ENCODE measurements around the gene NCOA7.

The NCOA7 gene

DNA sequence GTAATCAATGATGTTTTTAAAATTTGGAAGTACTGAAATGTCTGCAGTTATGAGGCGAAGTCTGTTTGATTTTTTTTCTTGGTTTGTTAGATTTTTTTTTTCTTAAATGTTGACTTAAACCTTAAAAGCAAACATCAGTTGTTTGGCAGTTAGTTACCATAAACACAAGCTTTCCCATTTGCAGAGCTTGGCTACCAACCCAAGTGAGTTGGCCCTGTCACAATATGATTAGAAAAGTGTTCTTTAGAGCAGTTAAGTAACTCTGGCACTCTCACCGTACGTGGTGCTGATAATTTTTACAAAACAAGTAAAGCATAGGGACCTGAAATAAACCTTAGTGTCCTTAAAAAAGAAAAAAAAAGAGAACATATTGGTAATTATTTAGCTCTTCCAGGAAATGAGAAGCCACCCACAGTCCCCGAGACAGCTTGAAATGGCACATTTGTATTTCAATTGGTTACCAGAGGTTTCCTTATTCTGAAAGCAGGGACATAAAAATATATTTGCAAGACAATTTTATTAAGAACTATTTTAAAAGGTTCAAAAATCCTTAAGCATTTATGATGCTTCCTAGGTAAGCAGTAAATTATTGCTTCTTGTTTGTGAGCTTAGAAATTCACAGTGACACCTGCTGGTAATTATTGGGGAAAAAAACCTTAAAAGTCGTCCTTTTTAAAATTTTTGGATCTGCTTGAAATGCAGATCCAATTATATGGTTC lies 37.4 kb upstream of the NCOA7 start:
- TF ChIP-seq, protein P1, sequence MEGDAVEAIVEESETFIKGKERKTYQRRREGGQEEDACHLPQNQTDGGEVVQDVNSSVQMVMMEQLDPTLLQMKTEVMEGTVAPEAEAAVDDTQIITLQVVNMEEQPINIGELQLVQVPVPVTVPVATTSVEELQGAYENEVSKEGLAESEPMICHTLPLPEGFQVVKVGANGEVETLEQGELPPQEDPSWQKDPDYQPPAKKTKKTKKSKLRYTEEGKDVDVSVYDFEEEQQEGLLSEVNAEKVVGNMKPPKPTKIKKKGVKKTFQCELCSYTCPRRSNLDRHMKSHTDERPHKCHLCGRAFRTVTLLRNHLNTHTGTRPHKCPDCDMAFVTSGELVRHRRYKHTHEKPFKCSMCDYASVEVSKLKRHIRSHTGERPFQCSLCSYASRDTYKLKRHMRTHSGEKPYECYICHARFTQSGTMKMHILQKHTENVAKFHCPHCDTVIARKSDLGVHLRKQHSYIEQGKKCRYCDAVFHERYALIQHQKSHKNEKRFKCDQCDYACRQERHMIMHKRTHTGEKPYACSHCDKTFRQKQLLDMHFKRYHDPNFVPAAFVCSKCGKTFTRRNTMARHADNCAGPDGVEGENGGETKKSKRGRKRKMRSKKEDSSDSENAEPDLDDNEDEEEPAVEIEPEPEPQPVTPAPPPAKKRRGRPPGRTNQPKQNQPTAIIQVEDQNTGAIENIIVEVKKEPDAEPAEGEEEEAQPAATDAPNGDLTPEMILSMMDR (IDR thresholded peaks at IDR 0.05; ENCODE audit: insufficient read depth, low read length, poor library complexity, severe bottlenecking) = peak; percentile 33
- H3K27me3 ChIP-seq (replicated peaks; ENCODE audit: control insufficient read depth, insufficient read depth, low read length) = 0 out of 2 replicates have a peak, but pooled peaks cover 1% of the 10 kb centered on the region
- DNase-seq (ENCODE audit: extremely low read depth, insufficient read length) = no peak
- no peaks in the 10 kb centered on the region for H3K36me3 ChIP-seq (ENCODE audit: control insufficient read depth, insufficient read depth, low read length)
- H3K4me3 ChIP-seq (replicated peaks; ENCODE audit: low read depth, low read length) = no peak overlapping the region

DNA sequence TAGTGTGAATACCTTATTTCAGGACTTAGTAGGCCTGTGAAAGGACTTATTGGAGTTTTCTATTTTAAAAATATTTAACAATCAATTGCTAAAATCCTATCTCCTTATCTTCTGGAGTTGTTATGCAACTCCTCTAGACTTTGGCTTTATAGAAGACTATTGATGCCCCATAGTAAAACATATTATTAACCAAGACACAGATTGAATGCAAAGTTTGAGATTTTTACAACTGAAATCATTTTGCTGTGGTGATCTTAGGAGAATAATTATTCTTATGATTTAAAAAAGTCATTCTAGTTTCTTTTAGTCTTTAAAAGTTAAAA lies 36.9 kb upstream of the NCOA7 start:
- H3K4me3 ChIP-seq (replicated peaks; ENCODE audit: low read depth, low read length) = no peak overlapping the region
- H3K36me3 ChIP-seq (ENCODE audit: control insufficient read depth, insufficient read depth, low read length) = no peaks in the 10 kb centered on the region
- 0 out of 2 replicates have a peak, but pooled peaks cover 1% of the 10 kb centered on the region for H3K27me3 ChIP-seq (replicated peaks; ENCODE audit: control insufficient read depth, insufficient read depth, low read length)
- TF ChIP-seq, protein P1 (IDR thresholded peaks at IDR 0.05; ENCODE audit: insufficient read depth, low read length, poor library complexity, severe bottlenecking) = no peak
- no peak for DNase-seq (ENCODE audit: extremely low read depth, insufficient read length)

DNA sequence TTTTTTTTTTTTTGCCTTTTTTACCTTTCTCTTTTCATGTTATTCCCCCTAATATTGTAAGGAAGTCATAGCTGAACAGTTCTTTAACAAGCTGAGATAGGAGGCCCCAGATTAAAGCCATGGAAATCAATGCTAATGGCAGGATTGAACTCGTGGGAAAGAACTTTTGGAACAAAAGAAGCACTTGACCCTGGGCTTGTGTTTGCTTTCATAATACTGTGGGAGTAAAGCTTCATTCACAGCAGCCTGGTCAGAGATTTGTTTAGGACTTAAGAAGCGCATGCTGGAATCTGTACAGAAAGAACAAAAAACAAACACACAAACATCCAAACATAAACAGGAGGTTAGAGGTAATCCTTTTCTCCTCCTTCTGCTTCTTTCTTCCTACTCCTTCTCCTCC lies 36.2 kb upstream of the NCOA7 start:
- Histone ChIP-seq H3K27me3 (replicated peaks; ENCODE audit: control insufficient read depth, insufficient read depth, low read length) (0 out of 2 replicates have a peak, but pooled peaks cover 1% of the 10 kb centered on the region), H3K36me3 (ENCODE audit: control insufficient read depth, insufficient read depth, low read length) (no peaks in the 10 kb centered on the region), H3K4me3 (replicated peaks; ENCODE audit: low read depth, low read length) (no peak overlapping the region)
- TF ChIP-seq, protein P1 (IDR thresholded peaks at IDR 0.05; ENCODE audit: insufficient read depth, low read length, poor library complexity, severe bottlenecking) = no peak
- no peak for DNase-seq (ENCODE audit: extremely low read depth, insufficient read length)

DNA sequence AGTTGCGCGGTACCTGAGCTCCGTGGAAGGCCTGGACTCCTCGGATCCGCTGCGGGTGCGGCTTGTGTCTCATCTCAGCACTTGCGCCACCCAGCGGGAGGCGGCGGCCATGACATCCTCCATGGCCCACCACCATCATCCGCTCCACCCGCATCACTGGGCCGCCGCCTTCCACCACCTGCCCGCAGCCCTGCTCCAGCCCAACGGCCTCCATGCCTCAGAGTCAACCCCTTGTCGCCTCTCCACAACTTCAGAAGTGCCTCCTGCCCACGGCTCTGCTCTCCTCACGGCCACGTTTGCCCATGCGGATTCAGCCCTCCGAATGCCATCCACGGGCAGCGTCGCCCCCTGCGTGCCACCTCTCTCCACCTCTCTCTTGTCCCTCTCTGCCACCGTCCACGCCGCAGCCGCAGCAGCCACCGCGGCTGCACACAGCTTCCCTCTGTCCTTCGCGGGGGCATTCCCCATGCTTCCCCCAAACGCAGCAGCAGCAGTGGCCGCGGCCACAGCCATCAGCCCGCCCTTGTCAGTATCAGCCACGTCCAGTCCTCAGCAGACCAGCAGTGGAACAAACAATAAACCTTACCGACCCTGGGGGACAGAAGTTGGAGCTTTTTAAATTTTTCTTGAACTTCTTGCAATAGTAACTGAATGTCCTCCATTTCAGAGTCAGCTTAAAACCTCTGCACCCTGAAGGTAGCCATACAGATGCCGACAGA lies 31.4 kb upstream of the NCOA7 start:
- DNase-seq (ENCODE audit: extremely low read depth, insufficient read length) = peak; percentile 7
- no peaks in the 10 kb centered on the region for H3K27me3 ChIP-seq (replicated peaks; ENCODE audit: control insufficient read depth, insufficient read depth, low read length)
- TF ChIP-seq, protein P1 (IDR thresholded peaks at IDR 0.05; ENCODE audit: insufficient read depth, low read length, poor library complexity, severe bottlenecking) = no peak
- no peaks in the 10 kb centered on the region for H3K36me3 ChIP-seq (ENCODE audit: control insufficient read depth, insufficient read depth, low read length)
- no peak overlapping the region for H3K4me3 ChIP-seq (replicated peaks; ENCODE audit: low read depth, low read length)

DNA sequence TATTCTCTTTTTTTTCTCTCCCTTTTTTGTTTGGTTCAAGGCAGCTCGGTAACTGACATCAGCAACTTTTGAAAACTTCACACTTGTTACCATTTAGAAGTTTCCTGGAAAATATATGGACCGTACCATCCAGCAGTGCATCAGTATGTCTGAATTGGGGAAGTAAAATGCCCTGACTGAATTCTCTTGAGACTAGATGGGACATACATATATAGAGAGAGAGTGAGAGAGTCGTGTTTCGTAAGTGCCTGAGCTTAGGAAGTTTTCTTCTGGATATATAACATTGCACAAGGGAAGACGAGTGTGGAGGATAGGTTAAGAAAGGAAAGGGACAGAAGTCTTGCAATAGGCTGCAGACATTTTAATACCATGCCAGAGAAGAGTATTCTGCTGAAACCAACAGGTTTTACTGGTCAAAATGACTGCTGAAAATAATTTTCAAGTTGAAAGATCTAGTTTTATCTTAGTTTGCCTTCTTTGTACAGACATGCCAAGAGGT lies 30.8 kb upstream of the NCOA7 start:
- DNase-seq (ENCODE audit: extremely low read depth, insufficient read length) = no peak
- TF ChIP-seq, protein P1 (IDR thresholded peaks at IDR 0.05; ENCODE audit: insufficient read depth, low read length, poor library complexity, severe bottlenecking) = no peak
- H3K27me3 ChIP-seq (replicated peaks; ENCODE audit: control insufficient read depth, insufficient read depth, low read length) = no peaks in the 10 kb centered on the region

More for the DNA sequence above, 30.8 kb upstream of the NCOA7 start:
- H3K4me3 ChIP-seq (replicated peaks; ENCODE audit: low read depth, low read length) = no peak overlapping the region
- no peaks in the 10 kb centered on the region for H3K36me3 ChIP-seq (ENCODE audit: control insufficient read depth, insufficient read depth, low read length)
